A673 (cell line): ENCODE results near the gene ENGASE. TPM values are rescaled to one million over a fixed set of nuclear protein-coding genes. Genes with fewer than 3 reads are reported as not detected.

Source experiments
- BruUV-seq: library from RNA; stranded (reverse); fragments of 400-500 nt; replicated peaks from 2 replicates; lab custom pipeline; 2021; lab: Mats Ljungman, UMichigan
- CTCF ChIA-PET: fragments of 300-600 bp; sonication (Branson Sonifier 250); formaldehyde crosslinking; loops from one replicate; lab custom pipeline; 2022; ENCODE audit warnings: antibody characterized with exemption; lab: Charles Lee
- POLR2A ChIA-PET: fragments of 300-600 bp; sonication (Branson Sonifier 250); formaldehyde crosslinking; loops from one replicate; lab custom pipeline; 2022; ENCODE audit warnings: antibody characterized with exemption; ENCODE audit not compliant: low non-redundant PET; lab: Charles Lee
- DNase-seq: peaks from one replicate; pipeline ENCODE4 v3.0.0-alpha.2; 2015; ENCODE audit warnings: low spot score
- H3K27ac ChIP-seq: fragments of 200-600 bp; sonication (generic); 2 replicates; pipeline ENCODE4 v1.5.1; 2016; ENCODE audit warnings: mixed run types, low read depth, mild to moderate bottlenecking, mixed read lengths, antibody characterized with exemption, low read length; ENCODE audit not compliant: poor library complexity, severe bottlenecking
- H3K27me3 ChIP-seq: fragments of 200-600 bp; sonication (generic); replicated peaks from 2 replicates; pipeline ENCODE4 v1.6.1; 2017; ENCODE audit warnings: mixed run types, low read depth, mild to moderate bottlenecking, mixed read lengths, antibody characterized with exemption, low read length; ENCODE audit not compliant: insufficient read depth, poor library complexity
- H3K36me3 ChIP-seq: fragments of 200-600 bp; sonication (generic); 2 replicates; pipeline ENCODE4 v1.6.1; 2016; ENCODE audit warnings: mixed run types, mild to moderate bottlenecking, mixed read lengths, antibody characterized with exemption, low read length; ENCODE audit not compliant: insufficient read depth, poor library complexity, severe bottlenecking
- H3K4me1 ChIP-seq: fragments of 200-600 bp; sonication (generic); 2 replicates; pipeline ENCODE4 v1.6.1; 2017; ENCODE audit warnings: mixed run types, mild to moderate bottlenecking, mixed read lengths, antibody characterized with exemption, low read length; ENCODE audit not compliant: insufficient read depth, poor library complexity, severe bottlenecking
- H3K4me3 ChIP-seq: fragments of 200-600 bp; sonication (generic); 2 replicates; pipeline ENCODE4 v1.5.1; 2016; ENCODE audit warnings: low read depth, mixed run types, mild to moderate bottlenecking, mixed read lengths, low read length; ENCODE audit not compliant: poor library complexity, severe bottlenecking
- H3K9me3 ChIP-seq: fragments of 200-600 bp; sonication (generic); 2 replicates; pipeline ENCODE4 v1.6.1; 2016; ENCODE audit warnings: mixed run types, low read depth, mild to moderate bottlenecking, mixed read lengths, antibody characterized with exemption, low read length; ENCODE audit not compliant: poor library complexity, severe bottlenecking
- EZH2 ChIP-seq: fragments of 200-600 bp; sonication (generic); IDR thresholded peaks from 2 replicates; pipeline ENCODE4 v1.6.1; 2017; ENCODE audit warnings: borderline replicate concordance, low read depth, mild to moderate bottlenecking, mixed read lengths, antibody characterized with exemption, low read length; ENCODE audit not compliant: poor library complexity, severe bottlenecking
- intact Hi-C: fragments of 100-400 bp; cut with micrococcal nuclease; formaldehyde crosslinking; loops from one replicate; pipeline ENCODE4 v1.10.0; 2022; ENCODE audit not compliant: unreplicated experiment
- total RNA-seq: library from RNA; stranded (reverse); gene quantifications from 2 replicates; pipeline ENCODE4 v1.2.3, GENCODE V29; 2021
- TF ChIP-seq, protein P1 (sequence below): fragments of 300-800, 200-600 bp; sonication (generic); conservative IDR thresholded peaks from 2 replicates; pipeline ENCODE4 v1.5.1; 2017; ENCODE audit warnings: low read depth, mild to moderate bottlenecking, antibody characterized with exemption, low read length, moderate library complexity, mixed read lengths

Gene ENGASE
- total RNA-seq, 1 experiment from 2014 or later: 24.4 TPM

DNA sequence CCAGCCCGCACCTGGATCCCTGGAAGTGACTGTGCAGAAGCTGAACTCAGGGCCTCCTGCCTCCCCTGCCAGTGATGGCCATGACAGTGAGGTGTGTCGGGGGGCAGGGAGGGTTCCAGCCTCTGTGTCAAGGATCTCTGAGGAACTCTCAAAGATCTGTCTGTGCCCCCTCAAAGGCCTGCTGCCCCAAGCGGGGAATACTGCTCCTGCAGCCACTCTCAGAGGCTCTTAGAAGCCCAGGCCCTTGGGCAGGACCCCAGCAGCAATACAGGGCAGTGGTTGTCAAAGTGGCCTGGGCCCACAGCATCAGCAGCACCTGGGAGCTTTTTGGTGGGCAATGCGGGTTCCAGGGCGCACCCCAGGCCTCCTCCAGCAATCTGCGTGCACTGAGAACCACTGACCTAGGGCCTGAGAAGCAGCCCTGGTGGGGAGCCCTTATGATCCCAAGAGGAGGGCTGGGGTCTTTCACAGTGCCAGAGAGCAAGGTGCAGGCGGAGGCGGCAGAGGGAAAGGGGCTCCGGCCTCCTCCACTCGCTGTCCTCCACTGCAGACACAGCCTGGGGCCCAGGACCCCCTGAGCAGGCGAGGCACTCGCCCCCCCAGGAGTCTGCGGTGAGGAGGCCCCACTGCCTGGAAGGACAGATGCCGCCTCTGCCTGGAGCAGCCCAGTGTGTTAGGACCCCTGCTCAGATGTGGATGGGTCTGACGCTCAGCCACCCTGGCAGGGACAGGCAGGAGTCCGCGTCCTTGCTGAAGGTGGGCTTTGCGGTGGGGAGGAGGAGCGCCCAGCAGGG, 42.1 kb downstream of the ENGASE start:
- Histone ChIP-seq H3K27ac (no peak overlapping the region), H3K9me3 (no peaks in the 10 kb centered on the region), H3K36me3 (no peaks in the 10 kb centered on the region), H3K4me1 (peaks cover 8% of the 10 kb centered on the region), H3K4me3 (no peak overlapping the region), H3K27me3 (peaks cover 35% of the 10 kb centered on the region)
- TF ChIP-seq, protein P1, sequence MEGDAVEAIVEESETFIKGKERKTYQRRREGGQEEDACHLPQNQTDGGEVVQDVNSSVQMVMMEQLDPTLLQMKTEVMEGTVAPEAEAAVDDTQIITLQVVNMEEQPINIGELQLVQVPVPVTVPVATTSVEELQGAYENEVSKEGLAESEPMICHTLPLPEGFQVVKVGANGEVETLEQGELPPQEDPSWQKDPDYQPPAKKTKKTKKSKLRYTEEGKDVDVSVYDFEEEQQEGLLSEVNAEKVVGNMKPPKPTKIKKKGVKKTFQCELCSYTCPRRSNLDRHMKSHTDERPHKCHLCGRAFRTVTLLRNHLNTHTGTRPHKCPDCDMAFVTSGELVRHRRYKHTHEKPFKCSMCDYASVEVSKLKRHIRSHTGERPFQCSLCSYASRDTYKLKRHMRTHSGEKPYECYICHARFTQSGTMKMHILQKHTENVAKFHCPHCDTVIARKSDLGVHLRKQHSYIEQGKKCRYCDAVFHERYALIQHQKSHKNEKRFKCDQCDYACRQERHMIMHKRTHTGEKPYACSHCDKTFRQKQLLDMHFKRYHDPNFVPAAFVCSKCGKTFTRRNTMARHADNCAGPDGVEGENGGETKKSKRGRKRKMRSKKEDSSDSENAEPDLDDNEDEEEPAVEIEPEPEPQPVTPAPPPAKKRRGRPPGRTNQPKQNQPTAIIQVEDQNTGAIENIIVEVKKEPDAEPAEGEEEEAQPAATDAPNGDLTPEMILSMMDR: no peak
- no peak for TF ChIP-seq EZH2
- intact Hi-C loops: no loop called here
- DNase-seq: no peak
- BruUV-seq: no TSS peak
- CTCF ChIA-PET: no interaction called here
- POLR2A ChIA-PET: no interaction called here

DNA sequence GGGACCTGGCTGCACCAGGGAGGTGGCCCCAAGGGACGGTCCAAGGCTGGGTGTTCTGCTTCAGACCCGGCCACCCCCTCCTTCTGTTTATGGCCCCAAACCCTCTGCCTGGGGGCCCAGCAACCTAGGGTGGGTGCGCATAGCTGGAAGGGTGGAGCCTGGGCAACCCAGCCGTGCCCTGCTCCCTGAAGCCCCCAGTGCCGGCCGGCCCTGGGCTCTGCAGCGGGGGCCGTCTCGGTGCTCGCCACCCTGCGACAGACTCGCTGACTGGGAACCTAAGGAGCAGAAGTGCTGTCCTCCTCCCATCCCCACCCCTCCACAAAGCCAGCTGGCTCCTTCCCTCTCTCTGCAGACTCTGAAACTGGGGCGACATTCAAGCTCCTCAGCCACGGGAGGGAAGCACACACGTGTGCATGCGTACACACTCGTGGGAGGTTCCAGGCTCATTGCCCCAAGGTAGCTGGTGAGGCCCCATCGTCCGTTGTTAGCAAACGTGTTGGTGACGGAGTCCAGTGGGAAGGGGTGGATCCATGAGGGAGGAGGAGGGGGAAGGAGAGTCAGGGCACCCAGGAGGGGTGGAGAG, 43.4 kb downstream of the ENGASE start:
- Histone ChIP-seq H3K27me3 (peaks cover 47% of the 10 kb centered on the region), H3K36me3 (no peaks in the 10 kb centered on the region), H3K4me1 (peaks cover 8% of the 10 kb centered on the region), H3K4me3 (no peak overlapping the region), H3K27ac (no peak overlapping the region), H3K9me3 (no peaks in the 10 kb centered on the region)
- intact Hi-C loops: no loop called here
- no peak for DNase-seq
- no TSS peak for BruUV-seq
- ChIA-PET CTCF (no interaction called here), POLR2A (no interaction called here)
- no peak for TF ChIP-seq EZH2
- TF ChIP-seq, protein P1: no peak

DNA sequence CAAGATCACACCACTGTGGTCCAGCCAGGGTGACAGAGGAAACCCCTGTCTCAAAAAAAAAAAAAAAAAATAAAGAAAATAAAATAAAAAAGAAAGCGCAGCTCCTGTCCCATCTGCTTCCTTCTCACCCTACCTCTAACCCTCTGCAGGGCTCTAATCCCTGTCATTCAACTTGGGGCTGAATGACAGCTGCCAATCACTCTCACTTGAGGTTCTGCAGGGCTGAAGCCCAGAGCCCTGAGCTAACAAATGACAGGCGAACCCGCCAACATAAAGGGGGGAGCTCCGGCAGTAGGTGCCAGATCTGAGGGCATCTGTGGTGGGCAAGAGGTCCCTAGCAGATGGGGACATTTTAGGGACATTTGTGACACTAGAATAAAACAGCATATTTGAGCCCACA, 44.3 kb downstream of the ENGASE start:
- ChIA-PET POLR2A (no interaction called here), CTCF (interaction anchor here (0.7 kb wide), 1 partner anchor 320 kb away, joined by 4 read pairs; no protein-coding TSS in a partner anchor)
- H3K4me1 ChIP-seq: peaks cover 8% of the 10 kb centered on the region
- BruUV-seq: no TSS peak
- intact Hi-C loops: no loop called here
- no peaks in the 10 kb centered on the region for H3K36me3 ChIP-seq
- H3K4me3 ChIP-seq: no peak overlapping the region
- no peaks in the 10 kb centered on the region for H3K9me3 ChIP-seq
- H3K27me3 ChIP-seq: peaks cover 56% of the 10 kb centered on the region
- DNase-seq: no peak
- TF ChIP-seq, protein P1: no peak
- no peak for TF ChIP-seq EZH2
- H3K27ac ChIP-seq: no peak overlapping the region
